GM19397 (cell line): ENCODE data around the gene FAM120A.
A peak's percentile ranks its signal among the peaks of the same experiment; 100 is the strongest.

Source experiments
- ATAC-seq: cut with Tn5 transposase; IDR thresholded peaks from one replicate; pipeline ENCODE4 v1.9.1; 2021; ENCODE audit warnings: mild to moderate bottlenecking, moderate library complexity; ENCODE audit not compliant: unreplicated experiment

The FAM120A gene

GRCh38 chr9:93575796-93576257 is 124.3 kb downstream of the FAM120A start:
- peak; percentile 34 for ATAC-seq

- ATAC-seq = peak; percentile 43
These were observed 125.0 kb downstream of the FAM120A start, which contains the start of gene PHF2 for GRCh38 chr9:93576258-93577077. Gene PHF2 (plus strand): TSS chr9:93576584. CDS start chr9:93576774, 190 bp downstream.

GRCh38 chr9:93577078-93577974 is 125.8 kb downstream of the FAM120A start:
- ATAC-seq = peak; percentile 26

- ATAC-seq = no peak
These were observed 126.6 kb downstream of the FAM120A start for GRCh38 chr9:93577975-93578682.

- ATAC-seq = no peak
These were observed 127.4 kb downstream of the FAM120A start for GRCh38 chr9:93578844-93579243.

- no peak for ATAC-seq
These were observed 128.4 kb downstream of the FAM120A start for GRCh38 chr9:93579711-93580516.

- no peak for ATAC-seq
These were observed 129.3 kb downstream of the FAM120A start for GRCh38 chr9:93580654-93581380.

GRCh38 chr9:93582115-93582514 is 130.6 kb downstream of the FAM120A start:
- ATAC-seq = no peak

GRCh38 chr9:93582550-93582949 is 131.1 kb downstream of the FAM120A start:
- no peak for ATAC-seq

- ATAC-seq = no peak
These were observed 133.8 kb downstream of the FAM120A start for GRCh38 chr9:93585259-93585658.

- ATAC-seq = no peak
These were observed 134.2 kb downstream of the FAM120A start for GRCh38 chr9:93585695-93586094.

GRCh38 chr9:93586290-93587057 is 135.0 kb downstream of the FAM120A start:
- ATAC-seq = no peak

- no peak for ATAC-seq
These were observed 135.8 kb downstream of the FAM120A start for GRCh38 chr9:93587284-93587650.

GRCh38 chr9:93587651-93588347 is 136.3 kb downstream of the FAM120A start:
- ATAC-seq = no peak

GRCh38 chr9:93588641-93589609 is 137.4 kb downstream of the FAM120A start:
- no peak for ATAC-seq

GRCh38 chr9:93589688-93590087 is 138.2 kb downstream of the FAM120A start:
- ATAC-seq = no peak

- no peak for ATAC-seq
These were observed 139.2 kb downstream of the FAM120A start for GRCh38 chr9:93590609-93591234.
